Fibroblast of lung (primary cell): Measurements from ENCODE around the gene PPFIBP2. TPM values are rescaled to one million over a fixed set of nuclear protein-coding genes. Genes with fewer than 3 reads are reported as not detected.

Source experiments
- DNase-seq, 2 donors: peaks; one replicate each; pipeline versions ENCODE4 v3.0.0 to v3.0.0-alpha.2; 2010; ENCODE audit warnings: low read depth in 2 of 2
- H2AFZ ChIP-seq: 2 replicates; pipeline ENCODE4 v1.5.1; 2012; ENCODE audit warnings: low read length, control low read depth, inconsistent platforms
- H3K27ac ChIP-seq: 2 replicates; pipeline ENCODE4 v1.5.1; 2011; ENCODE audit warnings: low read length, control low read depth; ENCODE audit not compliant: insufficient read depth
- H3K27me3 ChIP-seq: 2 replicates; pipeline ENCODE4 v1.5.1; 2011; ENCODE audit warnings: mild to moderate bottlenecking, low read length; ENCODE audit not compliant: control insufficient read depth, insufficient read depth
- H3K36me3 ChIP-seq: 2 replicates; pipeline ENCODE4 v1.5.1; 2011; ENCODE audit warnings: low read length; ENCODE audit not compliant: control insufficient read depth, insufficient read depth
- H3K4me1 ChIP-seq: 2 replicates; pipeline ENCODE4 v1.5.1; 2011; ENCODE audit warnings: low read length; ENCODE audit not compliant: control insufficient read depth, insufficient read depth; ENCODE audit errors: extremely low read depth
- H3K4me2 ChIP-seq: 2 replicates; pipeline ENCODE4 v1.5.1; 2011; ENCODE audit warnings: low read length, control low read depth; ENCODE audit not compliant: insufficient read depth; ENCODE audit errors: extremely low read depth
- H3K4me3 ChIP-seq, 4 experiments: fragments of 200-600 bp in 1 of 4; sonication (generic) in 1 of 4; replicated peaks in 1 of 4; 2 replicates each; pipeline ENCODE4 v1.5.1; 2011 to 2016; ENCODE audit warnings: low read length in 4 of 4, low read depth in 3 of 4, mild to moderate bottlenecking in 3 of 4, control low read depth in 2 of 4, inconsistent platforms in 1 of 4, mixed read lengths in 1 of 4; ENCODE audit not compliant: insufficient read depth in 1 of 4; ENCODE audit errors: control extremely low read depth in 1 of 4
- H3K79me2 ChIP-seq: 2 replicates; pipeline ENCODE4 v1.5.1; 2012; ENCODE audit warnings: mild to moderate bottlenecking, low read length, inconsistent platforms; ENCODE audit not compliant: control insufficient read depth, insufficient read depth
- H3K9ac ChIP-seq: 2 replicates; pipeline ENCODE4 v1.5.1; 2011; ENCODE audit warnings: mild to moderate bottlenecking, low read length, control low read depth; ENCODE audit not compliant: insufficient read depth
- H3K9me3 ChIP-seq: 2 replicates; pipeline ENCODE4 v1.5.1; 2012; ENCODE audit warnings: low read depth, low read length; ENCODE audit not compliant: control insufficient read depth, insufficient read depth
- H4K20me1 ChIP-seq: 2 replicates; pipeline ENCODE4 v1.5.1; 2011; ENCODE audit warnings: low read length; ENCODE audit not compliant: control insufficient read depth, insufficient read depth; ENCODE audit errors: extremely low read depth
- EZH2 ChIP-seq: IDR thresholded peaks from 2 replicates; pipeline ENCODE4 v1.5.1; 2012; ENCODE audit warnings: low read length, control low read depth, mild to moderate bottlenecking; ENCODE audit errors: missing control alignments
- polyA plus RNA-seq, 2 donors: library from polyadenylated mRNA; depleted of rRNA in 1 of 2; stranded (reverse) in 1 of 2; unstranded in 1 of 2; fragments of >200 nt; gene quantifications; 2 replicates each; pipeline ENCODE4 v1.2.1, GENCODE V29; 2011 to 2012; ENCODE audit warnings: missing spikeins in 1 of 2
- total RNA-seq: library from RNA; depleted of rRNA; stranded (reverse); fragments of >200 nt; gene quantifications from 2 replicates; pipeline ENCODE4 v1.2.1, GENCODE V29; 2014
- TF ChIP-seq, protein P1 (sequence below), 2 donors: IDR thresholded peaks in 1 of 2; conservative IDR thresholded peaks in 1 of 2; 1 replicate in 1 of 2; 2 replicates in 1 of 2; pipeline ENCODE4 v1.5.1; 2011 to 2012; ENCODE audit warnings: low read length in 2 of 2, control low read depth in 1 of 2, inconsistent platforms in 1 of 2, low read depth in 1 of 2, mild to moderate bottlenecking in 1 of 2

The PPFIBP2 gene
- total and polyA plus RNA-seq, 2 donors (not counting 1 experiment from before 2014, with no cell fraction given): 11.4 to 38.8 TPM

GRCh38 chr11:7614656-7615055 lies 100.9 kb downstream of the PPFIBP2 start:
- Histone ChIP-seq H3K9ac (no peak overlapping the region), H3K4me3 (no peak overlapping the region), H3K27me3 (no peaks in the 10 kb centered on the region), H3K27ac (no peak overlapping the region), H3K9me3 (no peaks in the 10 kb centered on the region), H4K20me1 (no peaks in the 10 kb centered on the region), H3K4me1 (no peaks in the 10 kb centered on the region), H3K36me3 (no peaks in the 10 kb centered on the region), H3K4me2 (no peak overlapping the region), H3K79me2 (no peaks in the 10 kb centered on the region), H2AFZ (no peak overlapping the region)
- DNase-seq: no peak
- TF ChIP-seq EZH2: no peak
- TF ChIP-seq, protein P1, sequence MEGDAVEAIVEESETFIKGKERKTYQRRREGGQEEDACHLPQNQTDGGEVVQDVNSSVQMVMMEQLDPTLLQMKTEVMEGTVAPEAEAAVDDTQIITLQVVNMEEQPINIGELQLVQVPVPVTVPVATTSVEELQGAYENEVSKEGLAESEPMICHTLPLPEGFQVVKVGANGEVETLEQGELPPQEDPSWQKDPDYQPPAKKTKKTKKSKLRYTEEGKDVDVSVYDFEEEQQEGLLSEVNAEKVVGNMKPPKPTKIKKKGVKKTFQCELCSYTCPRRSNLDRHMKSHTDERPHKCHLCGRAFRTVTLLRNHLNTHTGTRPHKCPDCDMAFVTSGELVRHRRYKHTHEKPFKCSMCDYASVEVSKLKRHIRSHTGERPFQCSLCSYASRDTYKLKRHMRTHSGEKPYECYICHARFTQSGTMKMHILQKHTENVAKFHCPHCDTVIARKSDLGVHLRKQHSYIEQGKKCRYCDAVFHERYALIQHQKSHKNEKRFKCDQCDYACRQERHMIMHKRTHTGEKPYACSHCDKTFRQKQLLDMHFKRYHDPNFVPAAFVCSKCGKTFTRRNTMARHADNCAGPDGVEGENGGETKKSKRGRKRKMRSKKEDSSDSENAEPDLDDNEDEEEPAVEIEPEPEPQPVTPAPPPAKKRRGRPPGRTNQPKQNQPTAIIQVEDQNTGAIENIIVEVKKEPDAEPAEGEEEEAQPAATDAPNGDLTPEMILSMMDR (conservative IDR thresholded peaks at IDR 0.05 in 1 of 2, IDR thresholded peaks at IDR 0.05 in 1 of 2; ENCODE audit: low read depth in 1 of 2, low read length in 2 of 2): no peak

DNA sequence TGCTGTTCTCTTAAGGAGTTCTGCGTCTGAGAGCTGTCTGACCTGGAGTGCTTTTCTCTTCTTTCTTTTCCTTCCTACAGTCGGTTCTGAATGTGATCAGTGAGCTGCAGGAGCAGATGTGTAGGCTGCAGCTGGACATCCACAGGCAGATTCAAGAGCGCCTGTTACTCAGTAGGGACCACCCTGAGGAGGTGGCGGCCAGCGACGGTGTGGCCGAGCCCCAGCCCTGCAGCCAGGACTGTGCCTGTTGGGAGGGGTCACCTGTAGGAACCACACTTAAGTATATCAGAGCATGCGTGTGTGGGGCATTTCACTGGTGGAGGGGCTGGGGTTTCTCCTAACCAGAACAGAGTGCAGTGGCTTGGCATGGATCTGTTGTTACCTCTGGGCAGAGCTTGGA lies 103.2 kb downstream of the PPFIBP2 start:
- no peak overlapping the region for H3K9ac ChIP-seq
- no peaks in the 10 kb centered on the region for H3K9me3 ChIP-seq
- DNase-seq: no peak
- no peaks in the 10 kb centered on the region for H3K4me1 ChIP-seq
- H3K4me3 ChIP-seq: no peak overlapping the region
- H3K79me2 ChIP-seq: no peaks in the 10 kb centered on the region
- no peaks in the 10 kb centered on the region for H3K27me3 ChIP-seq
- H4K20me1 ChIP-seq: no peaks in the 10 kb centered on the region
- H3K36me3 ChIP-seq: no peaks in the 10 kb centered on the region
- H3K27ac ChIP-seq: no peak overlapping the region
- TF ChIP-seq, protein P1 (conservative IDR thresholded peaks at IDR 0.05 in 1 of 2, IDR thresholded peaks at IDR 0.05 in 1 of 2; ENCODE audit: low read depth in 1 of 2, low read length in 2 of 2): no peak
- no peak for TF ChIP-seq EZH2
- no peak overlapping the region for H3K4me2 ChIP-seq
- H2AFZ ChIP-seq: no peak overlapping the region

GRCh38 chr11:7619322-7619721 lies 105.5 kb downstream of the PPFIBP2 start:
- H3K27me3 ChIP-seq: no peaks in the 10 kb centered on the region
- H3K4me2 ChIP-seq: no peak overlapping the region
- no peaks in the 10 kb centered on the region for H3K79me2 ChIP-seq
- no peaks in the 10 kb centered on the region for H3K9me3 ChIP-seq
- no peaks in the 10 kb centered on the region for H3K36me3 ChIP-seq
- DNase-seq: no peak
- H3K9ac ChIP-seq: no peak overlapping the region
- no peak overlapping the region for H2AFZ ChIP-seq
- no peak overlapping the region for H3K27ac ChIP-seq
- H4K20me1 ChIP-seq: no peaks in the 10 kb centered on the region
- no peak overlapping the region for H3K4me3 ChIP-seq
- TF ChIP-seq, protein P1 (conservative IDR thresholded peaks at IDR 0.05 in 1 of 2, IDR thresholded peaks at IDR 0.05 in 1 of 2; ENCODE audit: low read depth in 1 of 2, low read length in 2 of 2): no peak
- TF ChIP-seq EZH2: no peak
- H3K4me1 ChIP-seq: no peaks in the 10 kb centered on the region
